NCI-H1092 (cell line): ENCODE measurements around the gene OR5D18.
"Not testable (repeated sequence)": the region's sequence is repeated elsewhere in the genome, so short reads cannot be mapped to it uniquely, and the experiment has no call there.

Source experiments
- DNase-seq: peaks from one replicate; lab custom pipeline; 2025; lab: John Stamatoyannopoulos, UW

OR5D18 gene

GRCh38 chr11:55819330-55819729 lies at the start of gene OR5D18:
Gene OR5D18 (plus strand): TSS chr11:55819630. CDS start chr11:55819630, 0 bp downstream.
- DNase-seq: no peak

GRCh38 chr11:55773138-55773537 lies 46.3 kb upstream of the OR5D18 start, which contains the start of gene OR5D13:
Gene OR5D13 (plus strand): TSS chr11:55773438. CDS start chr11:55773438, 0 bp downstream.
- DNase-seq: no peak

GRCh38 chr11:55791606-55792005 lies 27.8 kb upstream of the OR5D18 start:
- DNase-seq: no peak

GRCh38 chr11:55793321-55793720 lies 26.1 kb upstream of the OR5D18 start:
- DNase-seq: no peak

GRCh38 chr11:55795256-55795655 lies 24.2 kb upstream of the OR5D18 start, which contains the start of gene OR5D14:
Gene OR5D14 (plus strand): TSS chr11:55795556. CDS start chr11:55795556, 0 bp downstream.
- no peak for DNase-seq

- no peak for DNase-seq
These were observed 13.2 kb upstream of the OR5D18 start for GRCh38 chr11:55806248-55806647.

GRCh38 chr11:55811067-55811466 lies 8.4 kb upstream of the OR5D18 start, which contains the start of gene OR5L1:
Gene OR5L1 (plus strand): TSS chr11:55811367. CDS start chr11:55811467, 100 bp downstream.
- DNase-seq: no peak

GRCh38 chr11:55826919-55827318 lies 7.5 kb downstream of the OR5D18 start, which contains the start of gene OR5L2:
Gene OR5L2 (plus strand): TSS chr11:55827219. CDS start chr11:55827219, 0 bp downstream.
- no peak for DNase-seq

- no peak for DNase-seq
These were observed 19.0 kb downstream of the OR5D18 start, which contains the start of gene OR5D16 for GRCh38 chr11:55838452-55838851. Gene OR5D16 (plus strand): TSS chr11:55838752. CDS start chr11:55838752, 0 bp downstream.

GRCh38 chr11:55847453-55847852 lies 28.0 kb downstream of the OR5D18 start:
- DNase-seq: no peak

GRCh38 chr11:55849037-55849436 lies 29.6 kb downstream of the OR5D18 start:
- no peak for DNase-seq

- no peak for DNase-seq
These were observed 32.7 kb downstream of the OR5D18 start for GRCh38 chr11:55852141-55852540.

GRCh38 chr11:55854704-55855103 lies 35.3 kb downstream of the OR5D18 start:
- no peak for DNase-seq

GRCh38 chr11:55867354-55867753 lies 47.9 kb downstream of the OR5D18 start:
- not testable (repeated sequence) for DNase-seq
